HG02642 (cell line): ENCODE measurements around the gene TUT7.

ENCODE experiments used
- ATAC-seq: cut with Tn5 transposase; IDR thresholded peaks from one replicate; pipeline ENCODE4 v1.9.1; 2021; ENCODE audit warnings: mild to moderate bottlenecking; ENCODE audit not compliant: unreplicated experiment, poor library complexity

TUT7 gene

DNA sequence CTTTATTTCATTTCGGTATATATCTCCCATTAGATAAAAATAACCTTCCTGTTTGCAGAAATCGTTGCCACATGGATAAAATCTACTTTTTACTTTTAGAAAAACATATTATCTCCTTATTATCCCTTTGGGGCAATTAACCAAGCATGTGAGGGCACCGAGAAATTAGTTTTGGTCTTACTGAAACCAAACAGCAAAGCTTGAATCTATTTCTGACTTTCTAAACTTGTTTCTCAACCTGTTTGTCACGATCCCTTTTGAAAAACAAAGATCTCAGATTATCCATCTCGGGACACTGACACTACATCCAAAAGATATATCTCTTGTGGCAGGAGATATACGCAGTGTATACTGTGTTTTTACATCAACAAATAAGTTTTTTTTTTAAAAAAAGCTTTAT, 2.3 kb downstream of the TUT7 start:
- ATAC-seq: no peak

DNA sequence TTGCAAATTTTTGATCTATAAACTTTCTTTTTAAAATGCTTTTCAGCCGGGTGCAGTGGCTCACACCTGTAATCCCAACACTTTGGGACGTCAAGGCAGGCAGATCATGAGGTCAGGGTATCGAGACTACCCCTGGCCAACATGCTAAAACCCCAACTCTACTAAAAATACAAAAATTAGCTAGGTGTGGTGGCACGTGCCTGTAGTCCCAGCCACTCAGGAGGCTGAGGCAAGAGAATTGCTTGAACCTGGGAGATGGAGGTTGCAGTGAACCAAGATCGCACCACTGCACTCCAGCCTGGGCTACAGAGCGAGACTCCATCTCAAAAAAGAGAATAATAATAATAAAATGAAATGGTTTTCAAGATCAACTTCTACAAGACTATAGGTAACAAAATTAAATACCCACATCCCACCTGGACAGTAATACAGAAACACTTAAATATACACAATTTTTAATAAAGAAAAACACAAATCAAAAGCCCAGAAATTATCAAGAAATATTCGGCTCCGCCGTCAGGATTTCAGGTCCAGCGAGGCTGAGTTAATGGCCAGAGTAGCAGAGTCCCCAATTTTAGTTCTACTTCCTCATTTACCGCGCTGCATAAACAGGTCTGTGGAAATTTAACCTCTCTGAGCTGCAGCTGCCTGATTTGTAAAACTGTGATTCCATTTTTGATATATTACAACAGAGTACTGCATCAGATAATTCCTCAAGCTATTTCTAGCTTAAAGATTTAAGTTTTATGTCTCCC, 4.0 kb downstream of the TUT7 start:
- peak; percentile 19 for ATAC-seq

DNA sequence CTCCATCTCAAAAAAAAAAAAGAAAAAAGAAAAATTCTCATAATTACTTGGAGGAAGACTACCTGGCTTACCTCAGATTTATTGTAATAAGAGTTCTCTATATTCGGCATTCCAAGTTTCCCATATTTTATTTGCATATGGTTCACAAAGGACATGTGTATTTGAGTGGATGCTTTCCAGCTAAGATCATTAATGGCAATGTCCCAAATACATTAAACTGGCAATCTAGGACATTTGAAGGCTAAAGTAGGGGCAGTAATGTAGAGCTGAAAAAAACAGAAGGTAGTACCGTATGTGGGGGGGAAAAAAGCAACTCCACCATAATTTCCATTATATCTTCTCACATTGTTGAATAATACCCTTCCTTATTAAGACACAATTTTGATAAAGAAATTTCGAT, 4.9 kb downstream of the TUT7 start:
- ATAC-seq: no peak

DNA sequence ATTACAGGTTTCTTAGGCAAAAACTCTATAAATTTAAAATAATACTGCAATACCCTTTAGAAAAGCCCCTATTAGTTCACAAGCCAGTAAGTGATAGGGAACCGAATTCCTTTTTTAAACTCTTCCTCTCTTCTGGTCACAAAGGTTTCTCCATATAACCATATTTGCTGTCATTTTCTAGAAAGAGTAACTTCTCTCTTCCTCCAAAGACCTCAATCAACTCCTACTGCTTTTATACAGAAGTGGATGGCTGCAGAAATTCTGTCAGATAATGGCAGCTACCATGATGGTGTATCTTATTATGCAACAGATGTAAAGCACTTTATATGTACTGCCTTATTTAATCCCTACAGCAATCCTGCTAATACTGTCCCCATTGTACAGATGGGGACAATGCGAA, 6.2 kb downstream of the TUT7 start:
- no peak for ATAC-seq

DNA sequence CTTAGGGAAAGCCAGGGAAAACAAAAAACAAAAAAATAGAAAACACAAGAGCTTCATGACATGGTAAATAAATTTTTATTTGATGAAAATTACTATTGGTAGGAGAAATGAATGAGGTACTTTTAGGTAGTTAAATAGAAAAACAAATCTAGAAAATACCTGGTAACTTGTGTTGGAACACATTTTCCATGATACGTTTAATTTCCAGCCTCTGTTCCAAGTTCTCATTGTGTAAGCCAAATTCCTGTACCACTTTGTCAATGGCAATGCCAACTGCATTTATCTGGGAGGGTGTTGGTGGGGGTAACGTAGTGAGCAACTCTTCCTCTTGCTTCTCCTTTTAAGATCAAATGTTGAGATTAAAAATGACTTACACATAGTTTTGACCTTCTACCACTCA, 9.4 kb downstream of the TUT7 start:
- ATAC-seq: no peak

DNA sequence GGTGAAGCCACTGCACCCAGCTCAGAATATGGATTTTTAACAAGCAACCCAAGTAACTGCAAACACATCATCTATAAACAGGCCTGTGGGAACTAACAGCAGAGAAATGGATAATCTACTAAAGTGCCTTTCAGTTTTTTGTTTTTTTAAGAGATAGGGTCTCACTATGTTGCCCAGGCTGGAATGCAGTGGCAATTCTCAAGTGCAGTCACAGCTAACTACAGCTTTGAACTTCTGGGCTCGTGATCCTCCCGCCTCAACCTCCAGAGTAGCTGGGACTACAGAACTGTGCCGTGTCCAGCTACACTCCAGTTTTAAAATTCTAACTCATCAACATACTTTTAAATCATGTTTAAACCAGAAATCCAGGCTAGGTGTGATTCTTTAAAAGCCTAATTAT, 11.9 kb downstream of the TUT7 start:
- ATAC-seq: no peak

DNA sequence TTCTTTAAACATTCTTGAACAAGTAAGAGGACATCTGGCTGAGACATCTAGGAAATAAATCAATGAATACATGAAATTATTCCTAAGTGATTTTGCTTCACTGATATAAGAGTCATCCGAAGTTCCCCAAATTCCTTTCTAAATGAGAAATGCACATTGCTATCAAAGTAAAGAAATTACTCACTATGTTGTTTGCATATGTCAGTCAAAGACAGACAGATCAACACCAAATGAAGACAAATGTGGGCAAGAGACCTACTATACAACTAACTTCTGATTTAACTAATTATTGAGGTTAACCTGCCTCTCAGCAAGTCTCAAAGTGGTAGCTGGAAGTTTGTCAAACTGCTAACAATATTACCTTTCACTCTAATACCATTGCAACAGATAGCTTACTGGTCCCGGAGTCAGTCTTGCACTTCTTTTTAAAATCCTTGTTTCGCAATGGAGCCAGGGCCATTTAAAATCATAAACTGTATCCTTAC, 13.2 kb downstream of the TUT7 start:
- no peak for ATAC-seq

DNA sequence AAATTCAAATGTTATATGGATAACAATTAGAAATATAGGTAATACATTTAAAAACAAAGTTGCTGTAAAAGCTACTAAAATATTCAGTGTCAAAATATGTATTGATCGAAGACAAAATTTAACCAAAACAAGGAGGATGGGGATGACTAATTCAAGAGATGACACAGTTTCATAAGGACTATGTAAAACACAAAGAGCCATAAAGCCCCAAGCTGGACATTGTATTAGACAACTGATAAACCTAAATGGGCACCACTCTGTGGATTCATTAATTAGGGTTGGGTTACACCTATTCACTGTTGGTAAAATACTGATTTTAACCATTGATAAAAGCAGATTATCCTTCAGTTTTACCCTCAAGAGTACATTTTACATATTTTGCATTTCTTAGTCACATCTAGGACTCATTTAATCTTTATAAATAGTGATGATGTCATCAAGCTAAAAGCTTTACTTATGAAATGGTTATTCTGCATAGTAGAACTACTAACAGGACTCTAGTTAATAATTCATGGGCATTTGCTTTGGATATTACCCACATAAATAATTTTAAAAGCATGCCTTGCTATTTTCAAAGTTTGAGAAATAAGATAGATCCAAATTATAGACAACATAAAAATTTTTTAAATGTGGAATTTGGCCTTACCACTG, 13.7 kb downstream of the TUT7 start:
- no peak for ATAC-seq

DNA sequence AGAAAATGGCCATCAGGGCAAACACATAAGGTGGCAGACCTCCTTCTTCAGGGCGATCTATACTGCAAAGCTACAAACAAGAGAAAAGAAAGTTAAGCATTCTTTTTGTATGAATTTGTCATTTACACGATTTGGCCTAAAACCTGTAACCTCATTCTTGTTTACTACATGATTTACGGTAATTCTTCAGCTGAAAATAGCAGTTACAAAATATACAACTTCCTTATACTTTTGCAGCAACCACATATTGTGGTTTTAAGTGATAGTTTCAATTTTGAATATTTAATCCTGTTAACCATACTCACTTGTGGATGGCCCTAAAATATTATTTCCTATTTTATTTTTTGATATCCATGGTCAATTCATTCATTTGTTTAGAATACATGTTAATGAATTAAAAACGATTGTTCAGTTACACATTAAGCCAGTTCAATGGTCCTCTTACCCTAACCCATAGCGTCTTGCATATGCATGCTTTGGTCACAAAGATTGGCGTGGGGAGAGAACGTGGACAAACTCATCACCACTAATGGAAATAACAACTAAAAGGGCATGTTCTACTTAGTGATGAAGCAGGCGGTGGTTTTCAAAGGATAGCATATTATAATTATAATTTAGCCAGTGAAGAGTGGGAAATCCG, 16.6 kb downstream of the TUT7 start:
- ATAC-seq: no peak

DNA sequence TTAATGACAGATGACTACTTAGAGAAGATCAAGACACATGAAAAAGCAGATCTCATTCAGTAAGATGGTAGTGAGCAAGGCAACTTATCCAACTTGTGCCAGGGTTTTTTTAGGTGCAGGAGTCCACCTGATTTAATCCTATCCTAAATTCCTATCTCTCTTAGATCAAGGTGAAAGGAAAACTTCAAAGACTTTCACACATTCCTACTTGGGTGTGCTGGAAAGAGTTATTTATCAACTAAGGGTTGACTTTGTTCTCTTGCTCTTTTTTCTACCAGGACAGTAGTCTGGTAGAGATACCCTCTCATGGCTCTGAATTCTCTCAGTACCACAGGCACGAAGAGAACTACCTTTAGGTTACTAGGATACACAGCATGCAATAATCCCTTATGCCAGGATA, 18.2 kb downstream of the TUT7 start:
- no peak for ATAC-seq

DNA sequence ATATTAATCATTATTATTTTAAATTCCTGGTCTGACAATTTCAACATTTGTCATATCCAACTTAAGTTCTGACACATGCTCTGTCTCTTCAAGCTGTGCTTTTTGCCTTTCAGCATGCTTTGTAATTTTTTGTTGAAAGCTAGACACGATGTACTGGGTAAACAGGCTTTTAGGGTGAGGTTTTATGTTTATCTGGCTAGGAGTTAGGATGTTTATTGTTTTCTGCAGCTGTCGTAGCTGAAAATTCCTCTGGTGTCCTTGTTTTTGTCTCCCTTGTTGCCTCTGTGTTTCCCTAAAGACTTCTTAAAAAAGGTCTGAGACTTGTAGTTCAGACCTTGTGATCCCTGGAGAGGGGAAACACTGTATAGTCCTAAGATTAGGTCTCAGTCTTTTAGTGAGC, 20.6 kb downstream of the TUT7 start:
- no peak for ATAC-seq

DNA sequence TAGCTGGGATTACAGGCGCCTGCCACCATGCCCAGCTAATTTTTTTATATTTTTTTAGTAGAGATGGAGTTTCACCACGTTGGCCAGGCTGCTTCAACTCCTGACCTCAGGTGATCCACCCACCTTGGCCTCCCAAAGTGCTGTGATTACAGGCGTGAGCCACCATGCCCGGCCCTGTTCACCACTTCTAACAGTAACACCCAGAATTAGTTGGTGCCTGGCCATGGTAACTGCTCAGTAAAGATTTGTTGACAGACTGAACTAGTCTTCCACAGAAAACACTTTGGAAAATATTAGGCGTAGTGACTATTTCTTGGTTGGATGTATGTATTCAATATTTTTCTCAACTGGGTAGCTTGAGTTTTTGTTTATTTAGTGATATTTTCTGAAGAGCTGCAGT, 24.0 kb downstream of the TUT7 start:
- ATAC-seq: no peak

DNA sequence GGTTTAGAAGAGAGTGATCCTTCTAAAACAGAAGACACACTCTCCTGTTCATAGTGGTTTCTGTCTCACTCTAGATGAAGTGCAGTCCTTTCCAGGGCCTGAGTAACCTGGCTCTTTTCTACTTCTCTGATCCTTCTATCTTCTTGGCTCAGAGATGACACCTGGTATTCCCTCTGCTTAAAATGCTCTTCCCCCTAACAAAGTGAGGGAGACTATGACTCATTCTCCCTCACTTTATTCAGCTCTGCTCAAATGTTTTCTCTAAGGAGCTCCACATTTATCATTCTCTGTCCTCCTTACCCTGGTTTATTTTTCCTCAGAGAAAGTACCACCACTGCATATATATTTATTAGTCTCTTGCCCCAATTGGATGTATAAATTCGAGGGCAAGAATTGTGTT, 24.6 kb downstream of the TUT7 start:
- no peak for ATAC-seq

DNA sequence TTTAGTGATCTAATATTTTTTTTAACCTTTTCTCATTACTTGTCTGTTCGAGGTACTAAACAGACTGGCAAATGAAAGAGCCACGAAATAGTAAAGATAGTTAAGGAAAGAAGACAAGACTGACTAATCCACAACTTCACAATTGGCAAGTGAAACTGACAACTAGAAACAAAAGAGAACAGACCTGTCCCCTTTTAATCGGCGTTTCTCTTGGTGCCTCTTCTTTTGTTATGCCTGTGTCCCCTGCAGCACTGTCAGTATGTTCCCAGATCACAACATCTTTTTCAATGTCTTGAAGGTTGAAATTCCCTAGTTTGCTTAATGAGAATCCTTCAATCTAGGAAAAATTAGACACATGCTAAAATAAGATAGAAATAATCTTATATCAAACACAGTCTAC, 26.1 kb downstream of the TUT7 start:
- no peak for ATAC-seq

DNA sequence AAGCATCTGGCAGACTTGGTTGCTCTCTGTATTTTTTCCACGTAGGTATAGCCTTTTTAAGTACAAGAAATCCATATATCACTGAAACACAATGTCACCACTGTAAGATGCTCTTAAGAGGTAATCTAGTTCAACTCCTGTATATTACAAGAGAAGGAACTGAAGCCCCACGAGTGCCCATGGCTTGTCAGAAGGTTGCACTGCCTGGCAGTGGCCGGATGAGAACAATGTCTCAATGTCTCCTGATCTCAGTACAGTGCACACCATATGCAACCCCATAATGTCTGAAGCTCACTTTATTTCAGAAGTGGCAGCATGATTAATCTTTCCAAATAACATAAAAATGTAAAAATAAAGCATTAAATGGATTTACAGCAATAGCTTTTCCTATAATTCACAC, 27.7 kb downstream of the TUT7 start:
- no peak for ATAC-seq

DNA sequence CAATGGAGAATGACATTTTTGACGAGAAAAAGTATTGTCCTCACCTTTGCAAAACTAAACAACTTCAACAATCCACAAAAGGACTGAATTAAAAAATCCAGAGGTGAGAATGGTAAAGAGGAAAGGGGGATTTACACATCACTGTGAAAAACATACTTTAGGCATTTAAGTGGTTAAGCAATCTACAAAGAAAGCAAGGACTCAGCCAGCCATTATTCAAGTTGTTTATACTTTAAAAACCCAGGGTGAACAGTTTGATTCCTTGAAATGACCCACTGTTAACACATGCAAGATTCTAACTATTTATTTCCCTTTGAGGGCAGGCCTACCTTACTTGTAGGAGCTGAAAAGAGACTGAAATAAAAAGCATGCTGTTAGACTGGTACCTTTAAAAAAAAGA, 29.3 kb downstream of the TUT7 start:
- ATAC-seq: no peak

DNA sequence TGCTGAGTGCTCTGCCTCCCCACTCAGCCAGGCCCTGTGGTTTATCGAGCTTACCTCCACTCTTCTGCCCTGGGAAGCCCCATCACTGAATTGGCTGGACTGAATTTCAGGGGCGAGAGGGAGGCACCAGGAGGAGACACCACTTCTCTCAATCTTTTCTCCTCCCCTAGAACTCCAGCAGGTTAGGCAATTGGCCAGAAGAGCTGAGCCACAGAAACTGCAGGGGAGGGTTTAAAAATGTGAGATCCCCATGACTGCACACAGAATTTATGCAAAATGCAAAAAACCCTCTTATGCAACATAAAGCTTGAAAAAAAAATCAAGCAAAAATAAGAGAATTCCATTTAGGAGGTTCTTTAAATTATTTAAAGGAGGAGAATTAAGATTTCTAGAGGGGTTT, 29.9 kb downstream of the TUT7 start:
- ATAC-seq: no peak

DNA sequence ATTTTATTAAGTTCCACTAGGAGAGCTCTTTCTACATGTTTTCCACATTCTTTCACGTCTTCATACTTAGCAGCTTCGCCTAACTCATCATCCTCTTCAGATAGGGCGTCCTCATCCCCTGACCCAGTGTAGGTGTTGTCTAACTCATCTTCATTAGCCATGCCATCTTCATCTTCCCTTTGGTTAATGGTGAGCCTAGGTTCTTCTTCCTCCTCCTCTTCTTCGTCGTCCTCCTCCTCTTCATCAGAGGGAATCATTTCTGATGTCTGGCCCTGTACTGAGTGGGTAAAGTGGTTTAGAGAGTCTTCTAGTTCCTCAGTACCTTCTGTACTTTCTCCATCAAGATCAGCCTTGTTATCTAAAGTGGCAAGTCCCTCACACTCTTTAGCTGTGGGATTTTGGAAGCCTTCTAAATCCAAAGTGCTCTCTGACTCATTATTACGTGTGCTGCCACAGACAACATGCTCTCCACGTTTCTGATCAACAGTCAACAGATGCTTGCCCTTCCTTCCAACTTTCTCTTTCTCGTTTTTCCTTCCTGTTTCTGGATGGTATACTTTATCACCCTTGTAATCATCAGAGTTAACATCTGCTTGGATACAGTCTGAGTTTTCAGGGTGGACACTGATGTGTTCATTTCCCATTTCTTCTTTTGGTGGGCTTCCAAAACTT, 31.1 kb downstream of the TUT7 start:
- no peak for ATAC-seq

DNA sequence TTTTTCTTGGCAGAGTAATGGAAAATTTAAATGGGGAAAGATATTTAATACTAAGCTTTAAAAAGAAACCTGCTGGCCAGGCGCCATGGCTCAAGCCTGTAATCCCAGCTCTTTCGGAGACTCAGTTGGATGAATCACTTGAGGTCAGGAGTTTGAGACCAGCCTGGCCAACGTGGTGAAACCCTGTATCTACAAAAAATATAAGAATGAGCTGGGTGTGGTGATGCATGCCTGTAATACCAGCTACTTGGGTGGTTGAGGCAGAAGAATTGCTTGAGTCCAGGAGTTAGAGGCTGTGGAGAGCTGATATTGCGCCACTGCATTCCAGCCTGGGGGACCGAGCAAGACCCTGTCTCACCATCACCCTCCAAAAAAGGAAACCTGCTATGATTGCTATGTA, 32.8 kb downstream of the TUT7 start:
- ATAC-seq: no peak

DNA sequence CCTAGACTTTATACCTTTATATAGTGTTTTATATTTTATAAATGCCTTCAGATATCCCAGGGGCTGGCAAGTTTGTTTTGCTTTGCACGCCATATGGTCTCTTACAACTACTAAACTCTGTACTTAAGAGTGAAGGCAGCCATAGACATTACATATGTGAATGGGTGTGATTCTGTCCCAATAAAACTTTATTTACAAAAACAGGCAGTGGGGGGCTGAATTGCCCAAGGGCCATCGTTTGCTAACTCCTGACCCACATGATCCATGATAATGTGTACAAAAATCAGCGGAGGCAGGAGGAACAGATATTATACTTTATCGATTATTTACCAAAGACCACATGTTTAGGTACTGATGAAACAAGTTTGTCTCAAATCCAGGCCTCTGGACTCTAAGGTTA, 36.0 kb downstream of the TUT7 start:
- ATAC-seq: no peak

DNA sequence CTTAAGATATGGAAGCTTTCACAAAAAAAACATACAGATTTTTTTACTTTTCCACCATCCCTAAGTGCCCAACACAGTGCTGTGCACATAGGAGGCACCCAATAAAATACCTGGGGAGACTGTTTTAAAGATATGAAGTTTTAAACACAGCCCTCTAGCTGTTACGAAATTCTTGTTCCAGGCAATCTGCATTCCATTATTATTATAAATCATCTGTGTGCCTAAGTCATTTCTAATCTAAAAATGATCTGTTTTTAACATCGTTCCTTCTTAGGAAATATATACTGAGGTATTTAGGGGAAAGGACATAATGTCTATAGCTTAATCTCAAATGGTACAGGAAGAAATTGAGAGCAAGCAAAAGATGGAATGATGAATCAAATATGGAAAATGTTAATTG, 39.1 kb downstream of the TUT7 start:
- no peak for ATAC-seq
